Adrenal gland (tissue), 12 donors: ENCODE measurements around the gene EHD4. TPM values are rescaled to one million over a fixed set of nuclear protein-coding genes. Genes with fewer than 3 reads are reported as not detected.

ENCODE experiments used
- DNase-seq, 7 donors: peaks; one replicate each; pipeline ENCODE4 v3.0.0-alpha.2; 2019 to 2020
- H3K27ac ChIP-seq, 5 donors: fragments of 200-600 bp; sonication (generic) in 4 of 5; 1 replicate in 3 of 5; 2 replicates in 2 of 5; pipeline versions ENCODE4 v1.5.1 to v1.8.0; 2016 to 2020; ENCODE audit warnings: mild to moderate bottlenecking in 1 of 5
- H3K27me3 ChIP-seq: fragments of 200-600 bp; 2 replicates; pipeline ENCODE4 v1.8.0; 2021
- H3K36me3 ChIP-seq, 2 donors: fragments of 200-600 bp; replicated peaks in 1 of 2; 1 replicate in 1 of 2; 2 replicates in 1 of 2; pipeline versions ENCODE4 v1.5.1 to v1.8.0; 2018 to 2022
- H3K4me1 ChIP-seq, 2 donors: fragments of 200-600 bp; replicated peaks in 1 of 2; 1 replicate in 1 of 2; 2 replicates in 1 of 2; pipeline versions ENCODE4 v1.5.1 to v1.8.0; 2018 to 2021
- H3K4me3 ChIP-seq, 4 donors: fragments of 200-600 bp; sonication (generic) in 3 of 4; one replicate each; pipeline ENCODE4 v1.5.1; 2016 to 2018
- H3K9me3 ChIP-seq, 3 donors: fragments of 200-600 bp; sonication (generic) in 1 of 3; replicated peaks in 1 of 3; 1 replicate in 2 of 3; 2 replicates in 1 of 3; pipeline versions ENCODE4 v1.5.1 to v1.8.0; 2016 to 2021
- CTCF ChIP-seq, 6 experiments: fragments of 450-650 bp in 4 of 6; fragments of 200-600 bp in 2 of 6; sonication (generic) in 1 of 6; IDR thresholded peaks; 1 replicate in 5 of 6; 2 replicates in 1 of 6; pipeline versions ENCODE4 v1.5.1 to v1.8.0; 2016 to 2021; ENCODE audit warnings: antibody characterized with exemption in 6 of 6, mild to moderate bottlenecking in 2 of 6, moderate library complexity in 1 of 6
- POLR2A ChIP-seq, 2 donors: fragments of 450-650 bp; IDR thresholded peaks; one replicate each; pipeline ENCODE4 v1.6.1; 2017; ENCODE audit warnings: antibody characterized with exemption in 2 of 2, mild to moderate bottlenecking in 2 of 2, moderate library complexity in 1 of 2
- WGBS, 4 donors: extraction: QIAGEN DNeasy Blood & Tissue Kit in 2 of 4; methylation state at CpG; one replicate each; pipeline versions ENCODE4 v1.1.5 to v1.1.7; 2013 to 2017; 5-methylcytosine and 5-hydroxymethylcytosine counted together
- intact Hi-C, 2 donors: fragments of 100-400 bp; cut with DNase I; formaldehyde crosslinking; loops; one replicate each; pipeline versions ENCODE4 v1.14.1 to v1.15.0; 2022 to 2023
- polyA plus RNA-seq, 3 donors: library from polyadenylated mRNA; stranded (reverse); fragments of 200-250 nt in 2 of 3; fragments of 350-450 nt in 1 of 3; fragmentation: Illumina TruSeq in 1 of 3; extraction: RNeasy Lipid Tissue Mini Kit (QIAGEN cat#74804) in 1 of 3; gene quantifications; one replicate each; pipeline ENCODE4 v1.2.3, GENCODE V29; 2013 to 2014
- total RNA-seq, 9 donors: library from RNA; depleted of rRNA in 4 of 9; stranded (reverse); fragments of >200 nt in 4 of 9; fragments of 120-200 nt in 1 of 9; fragmentation: NEBNext Ultra II Directional in 1 of 9; extraction: Animal tissue kit (Norgen Biotek cat#: 25700) in 1 of 9; gene quantifications; one replicate each; pipeline versions ENCODE4 v1.1.0 to v1.2.4, GENCODE V29; 2013 to 2023
- donor health status: healthy with polysubstance abuse.
- donor health status: Bipolar disorder and iron deficiency.
- donor health status: DM: yes; HTN: yes; CAD: no.
- donor health status: DM: no; HTN: no; CAD: no.
- donor health status: DM: no; HTN: no; CAD: no.
- donor health status: DM: yes; HTN: yes; CAD: no.

Gene EHD4
- total and polyA plus RNA-seq, 12 donors = 2.0 to 17.0 (median 11.5) TPM

- Histone ChIP-seq H3K27me3 (no peaks in the 10 kb centered on the region), H3K4me3 (no peak overlapping the region), H3K27ac (no peak overlapping the region), H3K36me3 (no peaks in the 10 kb centered on the region), H3K4me1 (no peaks in the 10 kb centered on the region), H3K9me3 (no peaks in the 10 kb centered on the region)
- intact Hi-C loops = no loop called here
- TF ChIP-seq CTCF (IDR thresholded peaks at IDR 0.05) (no peak), POLR2A (IDR thresholded peaks at IDR 0.05) (no peak)
- WGBS, 4 donors = 91 to 96% (median 94%) methylated on average over 7 of the region's 7 CpGs
- no peak for DNase-seq
These were observed 23.1 kb upstream of the EHD4 start for GRCh38 chr15:41995476-41995855.

GRCh38 chr15:41994772-41995475, 22.6 kb upstream of the EHD4 start:
- 84 to 87% (median 85%) methylated on average over 7 to 10 of the region's 10 CpGs for WGBS, 4 donors
- no peak for DNase-seq
- no peak overlapping the region for H3K27ac ChIP-seq
- intact Hi-C loops = no loop called here
- H3K27me3 ChIP-seq = no peaks in the 10 kb centered on the region
- TF ChIP-seq CTCF (IDR thresholded peaks at IDR 0.05) = no peak
- no peak for TF ChIP-seq POLR2A (IDR thresholded peaks at IDR 0.05)
- H3K36me3 ChIP-seq = no peaks in the 10 kb centered on the region
- no peaks in the 10 kb centered on the region for H3K9me3 ChIP-seq
- H3K4me1 ChIP-seq = no peaks in the 10 kb centered on the region
- no peak overlapping the region for H3K4me3 ChIP-seq

GRCh38 chr15:41994171-41994650, 21.9 kb upstream of the EHD4 start:
- intact Hi-C loops = no loop called here
- DNase-seq = no peak
- 69 to 90% (median 77%) methylated on average over 5 of the region's 5 CpGs for WGBS, 4 donors

More at GRCh38 chr15:41994171-41994650, 21.9 kb upstream of the EHD4 start:
- Histone ChIP-seq H3K27me3 (no peaks in the 10 kb centered on the region), H3K36me3 (no peaks in the 10 kb centered on the region), H3K4me3 (no peak overlapping the region), H3K27ac (no peak overlapping the region), H3K4me1 (no peaks in the 10 kb centered on the region), H3K9me3 (no peaks in the 10 kb centered on the region)
- TF ChIP-seq POLR2A (IDR thresholded peaks at IDR 0.05) = no peak
- no peak for TF ChIP-seq CTCF (IDR thresholded peaks at IDR 0.05)
